AG09319 (cell line): ENCODE measurements around the gene FARS2.

Source experiments
- DNase-seq: peaks from one replicate; pipeline ENCODE4 v3.0.0-alpha.2; 2010; ENCODE audit warnings: low read depth; ENCODE audit errors: extremely low read depth
- TF ChIP-seq, protein P1 (sequence below): IDR thresholded peaks from 2 replicates; pipeline ENCODE4 v1.5.1; 2011; ENCODE audit warnings: low read depth, mild to moderate bottlenecking, inconsistent platforms, low read length, moderate library complexity

Gene FARS2

DNA sequence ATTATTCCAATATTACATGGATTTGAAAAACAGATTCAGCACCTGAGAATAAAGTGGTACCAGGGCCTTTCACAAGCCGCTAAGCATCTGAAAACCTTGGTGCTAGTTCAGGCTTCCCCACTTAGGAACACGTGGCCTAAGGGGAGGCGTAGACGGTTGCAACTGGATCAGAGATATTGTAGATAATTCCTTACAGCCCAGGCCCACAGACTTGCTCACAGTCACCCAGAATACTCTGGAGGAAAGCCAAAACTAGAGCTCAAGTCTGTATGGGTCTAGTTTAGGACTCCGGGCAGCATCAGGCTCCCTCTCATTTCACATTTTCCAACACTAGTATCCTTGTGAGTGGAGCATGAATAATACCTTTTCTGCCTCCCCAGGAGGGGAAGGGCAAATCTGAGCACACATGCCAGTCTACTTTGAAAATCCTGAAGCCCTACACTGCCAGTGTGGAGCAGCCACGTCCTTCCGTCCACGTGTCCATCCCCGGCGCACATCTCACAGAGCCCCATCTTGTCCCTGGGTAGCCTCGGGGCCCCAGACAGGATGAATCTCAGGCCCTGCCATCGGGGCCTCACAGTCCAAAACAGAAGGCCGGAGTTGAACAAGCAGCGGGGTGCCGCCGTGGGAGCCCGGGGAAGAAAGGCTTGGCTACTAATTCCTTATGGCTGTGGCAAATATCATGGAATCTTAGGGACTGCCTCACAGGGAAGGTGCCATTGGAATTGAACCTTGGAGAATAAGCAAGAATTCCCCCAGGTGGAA lies 446.1 kb downstream of the FARS2 start:
- DNase-seq: no peak
- TF ChIP-seq, protein P1, sequence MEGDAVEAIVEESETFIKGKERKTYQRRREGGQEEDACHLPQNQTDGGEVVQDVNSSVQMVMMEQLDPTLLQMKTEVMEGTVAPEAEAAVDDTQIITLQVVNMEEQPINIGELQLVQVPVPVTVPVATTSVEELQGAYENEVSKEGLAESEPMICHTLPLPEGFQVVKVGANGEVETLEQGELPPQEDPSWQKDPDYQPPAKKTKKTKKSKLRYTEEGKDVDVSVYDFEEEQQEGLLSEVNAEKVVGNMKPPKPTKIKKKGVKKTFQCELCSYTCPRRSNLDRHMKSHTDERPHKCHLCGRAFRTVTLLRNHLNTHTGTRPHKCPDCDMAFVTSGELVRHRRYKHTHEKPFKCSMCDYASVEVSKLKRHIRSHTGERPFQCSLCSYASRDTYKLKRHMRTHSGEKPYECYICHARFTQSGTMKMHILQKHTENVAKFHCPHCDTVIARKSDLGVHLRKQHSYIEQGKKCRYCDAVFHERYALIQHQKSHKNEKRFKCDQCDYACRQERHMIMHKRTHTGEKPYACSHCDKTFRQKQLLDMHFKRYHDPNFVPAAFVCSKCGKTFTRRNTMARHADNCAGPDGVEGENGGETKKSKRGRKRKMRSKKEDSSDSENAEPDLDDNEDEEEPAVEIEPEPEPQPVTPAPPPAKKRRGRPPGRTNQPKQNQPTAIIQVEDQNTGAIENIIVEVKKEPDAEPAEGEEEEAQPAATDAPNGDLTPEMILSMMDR: no peak

DNA sequence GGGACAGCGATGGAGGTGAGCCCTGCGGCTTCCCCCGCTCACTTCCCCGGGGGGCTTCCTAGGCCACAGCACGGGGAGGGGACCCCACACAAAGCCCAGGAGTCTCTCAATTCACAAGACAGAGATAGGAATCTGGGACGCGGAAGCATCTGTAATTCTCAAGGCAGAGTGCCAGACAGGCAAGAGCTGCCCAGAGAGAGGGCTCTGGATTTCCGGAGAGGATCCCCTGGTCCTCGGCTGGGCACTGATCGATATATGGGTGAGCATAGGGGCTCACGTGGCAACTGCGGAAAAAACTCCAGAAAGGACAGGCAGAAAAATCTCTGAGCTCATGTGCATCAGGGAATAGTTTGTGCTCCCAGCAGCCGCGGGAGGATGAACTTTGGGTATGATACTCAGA lies 449.2 kb downstream of the FARS2 start:
- DNase-seq: no peak
- TF ChIP-seq, protein P1: no peak

DNA sequence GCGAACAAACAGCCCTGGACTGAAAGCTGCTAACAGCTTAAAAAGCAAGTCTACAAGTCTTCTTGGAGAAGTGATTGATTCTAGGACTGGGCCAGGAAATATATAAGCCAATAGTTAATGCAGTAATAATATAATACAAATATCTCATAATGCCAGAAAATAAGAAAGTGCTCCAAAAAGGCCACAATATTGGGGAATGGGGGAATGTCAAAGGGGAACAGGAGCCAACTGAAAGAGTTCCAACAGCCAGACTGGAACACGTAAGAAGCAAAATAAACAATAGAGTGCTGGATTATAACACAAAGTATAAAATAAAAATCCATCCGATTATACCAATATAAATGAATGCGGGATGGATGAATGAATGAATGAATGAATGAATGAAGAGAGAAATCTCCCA lies 449.6 kb downstream of the FARS2 start:
- TF ChIP-seq, protein P1: no peak

DNA sequence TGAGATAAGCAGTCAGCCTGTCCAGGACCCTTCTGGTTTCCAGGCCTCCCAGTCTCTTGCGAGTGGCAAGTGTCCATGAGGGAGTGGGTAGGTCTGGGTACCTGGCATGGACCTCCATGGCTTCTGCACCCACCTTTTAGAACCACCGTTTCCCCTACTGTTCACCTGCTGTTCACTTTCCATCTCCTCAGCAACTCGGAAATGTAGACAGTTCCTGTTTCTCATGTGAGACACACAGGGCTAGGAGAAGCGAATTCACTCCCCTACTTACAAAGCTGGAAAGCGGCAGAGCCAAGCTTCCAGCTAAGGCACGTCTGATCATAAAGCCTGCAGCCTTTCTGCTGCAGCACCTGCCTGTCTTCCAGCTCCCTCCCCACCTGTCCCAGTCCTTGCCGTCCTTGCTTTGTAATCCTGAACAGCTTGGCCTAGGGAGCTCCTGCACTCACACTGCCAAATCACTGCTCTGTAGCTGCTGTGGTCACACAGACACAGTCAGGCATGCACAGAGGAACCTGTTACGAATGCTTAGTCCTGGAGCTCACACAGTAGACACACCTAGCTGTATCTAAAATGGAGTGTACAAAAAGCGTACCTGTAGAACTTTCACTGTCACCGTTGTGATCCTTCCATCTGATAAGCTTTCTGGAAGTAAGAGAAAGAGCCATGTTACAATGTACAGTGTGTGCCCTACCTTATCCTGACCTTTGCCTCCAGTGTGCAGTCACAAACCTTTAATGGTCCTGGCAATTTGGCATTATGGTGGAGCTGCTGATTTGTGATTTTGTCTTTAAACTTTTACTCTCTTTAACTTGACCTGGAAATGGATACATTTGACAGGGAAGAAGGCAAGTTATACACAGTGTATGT lies 451.3 kb downstream of the FARS2 start:
- TF ChIP-seq, protein P1: no peak
- no peak for DNase-seq

More for the DNA sequence above, 449.6 kb downstream of the FARS2 start:
- no peak for DNase-seq

DNA sequence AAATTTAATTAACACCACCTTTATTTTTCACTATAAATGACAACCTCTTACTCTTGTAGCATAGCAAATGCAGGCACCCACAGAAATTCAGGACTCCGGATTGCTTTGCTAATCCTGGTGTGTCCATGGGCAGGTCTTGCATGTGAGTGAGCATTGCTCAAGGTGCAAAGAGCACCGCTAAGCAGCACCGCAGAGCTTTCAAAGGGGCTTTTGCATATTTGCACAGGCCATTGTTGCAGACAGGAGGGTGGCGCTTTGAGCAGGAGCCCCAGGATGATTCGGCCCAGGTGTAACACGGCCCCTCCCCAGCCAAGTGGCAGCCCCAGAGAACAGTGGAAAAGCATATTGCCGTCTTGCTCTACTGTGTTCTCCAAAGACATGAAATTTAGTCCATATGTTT lies 452.2 kb downstream of the FARS2 start:
- DNase-seq: no peak
- TF ChIP-seq, protein P1: no peak

DNA sequence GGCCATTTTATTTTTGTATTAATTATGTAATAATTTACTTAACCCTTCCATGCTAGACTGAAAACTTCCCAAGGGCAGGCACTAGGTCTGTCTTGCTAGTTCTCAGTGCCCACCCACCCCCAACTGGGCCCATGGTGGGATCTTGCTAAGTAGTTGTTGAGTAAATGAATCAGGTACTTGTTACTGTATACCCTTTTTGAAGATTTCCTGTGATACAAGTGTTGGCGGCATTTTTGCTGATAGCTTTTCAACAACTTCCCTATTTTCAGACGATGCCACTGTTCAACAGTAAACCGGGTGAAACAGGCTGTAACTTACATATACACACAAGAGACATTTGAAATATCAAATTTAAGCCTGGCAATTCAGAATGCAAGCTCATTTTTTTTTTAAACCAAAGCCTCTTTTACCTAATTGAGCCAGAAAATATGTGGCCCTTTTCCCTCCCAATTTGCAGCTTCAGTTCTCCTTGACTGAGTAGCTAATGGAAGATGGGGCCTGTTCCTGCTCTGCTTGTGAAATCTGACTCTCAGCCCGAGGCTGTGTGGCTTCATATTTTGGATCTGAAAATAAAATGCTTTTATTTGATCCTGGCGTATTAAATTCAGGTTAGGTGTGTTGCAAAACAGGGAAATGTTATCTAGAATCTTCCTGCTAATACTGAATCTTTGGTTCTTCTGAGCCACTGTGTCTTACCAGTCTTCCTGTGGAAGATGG lies 457.1 kb downstream of the FARS2 start:
- no peak for DNase-seq
- TF ChIP-seq, protein P1: no peak
